A549 (cell line): ENCODE results near the gene CD151.

Experiments
- BHLHE40 ChIP-seq: IDR thresholded peaks from 2 replicates; pipeline ENCODE4 v1.6.1; 2012; ENCODE audit warnings: low read depth, low read length, inconsistent platforms
- ESRRA ChIP-seq: fragments of 150-350 bp; IDR thresholded peaks from 2 replicates; pipeline ENCODE4 v1.6.1; 2014; ENCODE audit warnings: mild to moderate bottlenecking, low read length, borderline replicate concordance
- JUNB ChIP-seq: fragments of >200 bp; sonication (Bioruptor Twin); formaldehyde crosslinking; IDR thresholded peaks from 2 replicates; pipeline ENCODE4 v1.6.1; 2016
- KDM5A ChIP-seq: fragments of 200-600 bp; sonication (generic); IDR thresholded peaks from 2 replicates; pipeline ENCODE4 v1.6.1; 2016; ENCODE audit warnings: antibody characterized with exemption, mild to moderate bottlenecking
- MYC ChIP-seq: IDR thresholded peaks from 2 replicates; pipeline ENCODE4 v1.6.1; 2012; ENCODE audit warnings: mild to moderate bottlenecking, inconsistent platforms, low read length, improper control_type of control experiment, borderline replicate concordance
- POLR2A ChIP-seq: IDR thresholded peaks from 2 replicates; pipeline ENCODE4 v1.6.1; 2012; ENCODE audit warnings: mild to moderate bottlenecking, low read length
- RAD21 ChIP-seq, 2 experiments: fragments of >200 bp in 1 of 2; sonication (Bioruptor Twin) in 1 of 2; formaldehyde crosslinking in 1 of 2; IDR thresholded peaks in 1 of 2; conservative IDR thresholded peaks in 1 of 2; 2 replicates in 1 of 2; 3 replicates in 1 of 2; pipeline ENCODE4 v1.6.1; 2012 to 2018; ENCODE audit warnings: inconsistent platforms in 1 of 2
- RCOR1 ChIP-seq: fragments of 150-350 bp; IDR thresholded peaks from 2 replicates; pipeline ENCODE4 v1.6.1; 2014; ENCODE audit warnings: antibody characterized with exemption, low read length, low read depth
- RFX5 ChIP-seq: fragments of 450-650 bp; IDR thresholded peaks from 2 replicates; pipeline ENCODE4 v1.7.1; 2014; ENCODE audit warnings: antibody characterized with exemption, mild to moderate bottlenecking, moderate library complexity
- TF ChIP-seq, protein P1 (sequence below): fragments of >200 bp; sonication (Bioruptor Twin); formaldehyde crosslinking; IDR thresholded peaks from 3 replicates; pipeline ENCODE4 v1.5.1; 2016
- TF ChIP-seq, protein P2 (sequence below): fragments of 200-600 bp; sonication (generic); IDR thresholded peaks from 2 replicates; pipeline ENCODE4 v1.6.1; 2016; ENCODE audit warnings: antibody characterized with exemption, mild to moderate bottlenecking, moderate library complexity

DNA sequence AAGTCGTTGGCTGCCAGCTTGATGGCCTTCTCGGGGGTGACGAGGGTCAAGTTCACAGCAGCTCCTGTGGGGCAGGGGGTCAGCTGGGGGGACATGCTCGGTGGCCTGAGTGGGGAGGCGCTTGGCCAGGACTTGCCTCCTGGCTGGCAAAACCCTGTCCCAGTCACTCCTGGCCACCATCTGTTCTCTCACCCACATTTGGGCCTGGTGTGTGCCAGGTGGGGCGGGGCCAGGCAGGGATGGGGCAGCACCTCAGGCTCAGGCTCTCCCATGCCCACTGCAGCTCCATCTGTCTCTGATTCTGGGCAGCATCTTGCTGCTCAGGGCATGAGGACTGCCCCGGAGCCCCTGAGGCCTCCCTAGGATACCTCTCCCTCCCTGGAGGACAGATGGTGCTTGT is 39.2 kb upstream of the CD151 start:
- TF ChIP-seq, protein P1, sequence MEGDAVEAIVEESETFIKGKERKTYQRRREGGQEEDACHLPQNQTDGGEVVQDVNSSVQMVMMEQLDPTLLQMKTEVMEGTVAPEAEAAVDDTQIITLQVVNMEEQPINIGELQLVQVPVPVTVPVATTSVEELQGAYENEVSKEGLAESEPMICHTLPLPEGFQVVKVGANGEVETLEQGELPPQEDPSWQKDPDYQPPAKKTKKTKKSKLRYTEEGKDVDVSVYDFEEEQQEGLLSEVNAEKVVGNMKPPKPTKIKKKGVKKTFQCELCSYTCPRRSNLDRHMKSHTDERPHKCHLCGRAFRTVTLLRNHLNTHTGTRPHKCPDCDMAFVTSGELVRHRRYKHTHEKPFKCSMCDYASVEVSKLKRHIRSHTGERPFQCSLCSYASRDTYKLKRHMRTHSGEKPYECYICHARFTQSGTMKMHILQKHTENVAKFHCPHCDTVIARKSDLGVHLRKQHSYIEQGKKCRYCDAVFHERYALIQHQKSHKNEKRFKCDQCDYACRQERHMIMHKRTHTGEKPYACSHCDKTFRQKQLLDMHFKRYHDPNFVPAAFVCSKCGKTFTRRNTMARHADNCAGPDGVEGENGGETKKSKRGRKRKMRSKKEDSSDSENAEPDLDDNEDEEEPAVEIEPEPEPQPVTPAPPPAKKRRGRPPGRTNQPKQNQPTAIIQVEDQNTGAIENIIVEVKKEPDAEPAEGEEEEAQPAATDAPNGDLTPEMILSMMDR: no peak
- no peak for TF ChIP-seq RAD21 (conservative IDR thresholded peaks at IDR 0.05 in 1 of 2, IDR thresholded peaks at IDR 0.05 in 1 of 2)
- no peak for TF ChIP-seq POLR2A
- TF ChIP-seq JUNB: no peak
- TF ChIP-seq, protein P2, sequence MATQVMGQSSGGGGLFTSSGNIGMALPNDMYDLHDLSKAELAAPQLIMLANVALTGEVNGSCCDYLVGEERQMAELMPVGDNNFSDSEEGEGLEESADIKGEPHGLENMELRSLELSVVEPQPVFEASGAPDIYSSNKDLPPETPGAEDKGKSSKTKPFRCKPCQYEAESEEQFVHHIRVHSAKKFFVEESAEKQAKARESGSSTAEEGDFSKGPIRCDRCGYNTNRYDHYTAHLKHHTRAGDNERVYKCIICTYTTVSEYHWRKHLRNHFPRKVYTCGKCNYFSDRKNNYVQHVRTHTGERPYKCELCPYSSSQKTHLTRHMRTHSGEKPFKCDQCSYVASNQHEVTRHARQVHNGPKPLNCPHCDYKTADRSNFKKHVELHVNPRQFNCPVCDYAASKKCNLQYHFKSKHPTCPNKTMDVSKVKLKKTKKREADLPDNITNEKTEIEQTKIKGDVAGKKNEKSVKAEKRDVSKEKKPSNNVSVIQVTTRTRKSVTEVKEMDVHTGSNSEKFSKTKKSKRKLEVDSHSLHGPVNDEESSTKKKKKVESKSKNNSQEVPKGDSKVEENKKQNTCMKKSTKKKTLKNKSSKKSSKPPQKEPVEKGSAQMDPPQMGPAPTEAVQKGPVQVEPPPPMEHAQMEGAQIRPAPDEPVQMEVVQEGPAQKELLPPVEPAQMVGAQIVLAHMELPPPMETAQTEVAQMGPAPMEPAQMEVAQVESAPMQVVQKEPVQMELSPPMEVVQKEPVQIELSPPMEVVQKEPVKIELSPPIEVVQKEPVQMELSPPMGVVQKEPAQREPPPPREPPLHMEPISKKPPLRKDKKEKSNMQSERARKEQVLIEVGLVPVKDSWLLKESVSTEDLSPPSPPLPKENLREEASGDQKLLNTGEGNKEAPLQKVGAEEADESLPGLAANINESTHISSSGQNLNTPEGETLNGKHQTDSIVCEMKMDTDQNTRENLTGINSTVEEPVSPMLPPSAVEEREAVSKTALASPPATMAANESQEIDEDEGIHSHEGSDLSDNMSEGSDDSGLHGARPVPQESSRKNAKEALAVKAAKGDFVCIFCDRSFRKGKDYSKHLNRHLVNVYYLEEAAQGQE: no peak
- TF ChIP-seq RCOR1: no peak
- no peak for TF ChIP-seq ESRRA
- TF ChIP-seq RFX5: no peak
- TF ChIP-seq KDM5A: no peak
- no peak for TF ChIP-seq BHLHE40
- no peak for TF ChIP-seq MYC
